Measurements from ENCODE around the gene MOV10L1.

DNA sequence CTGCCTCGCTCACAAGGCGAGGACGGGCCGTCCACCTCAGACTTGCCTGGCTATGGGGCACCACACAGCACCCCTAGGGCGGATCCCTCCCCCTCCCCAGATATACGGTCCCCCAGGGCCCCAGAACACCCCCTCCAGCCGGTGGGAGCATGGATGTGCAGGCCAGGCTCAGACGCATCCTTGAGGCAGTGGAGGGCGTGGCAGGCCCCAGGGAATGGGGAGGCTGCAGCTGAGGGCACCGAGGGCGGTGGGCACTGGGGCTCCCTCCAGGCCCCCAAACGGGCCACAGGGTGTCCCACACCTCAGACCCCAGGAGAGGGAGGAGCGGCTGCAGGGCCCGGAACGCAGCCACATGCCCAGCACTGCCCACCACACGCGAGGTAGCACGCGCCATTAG, 43.8 kb upstream of the MOV10L1 start:
- no peak for TF ChIP-seq CTCF (IDR thresholded peaks at IDR 0.05 in 8 of 11, conservative IDR thresholded peaks at IDR 0.05 in 3 of 11)
- TF ChIP-seq POLR2AphosphoS5 (IDR thresholded peaks at IDR 0.05) = no peak

Measured in spleen (tissue), 7 donors.